Esophagus muscularis mucosa (tissue), 4 donors: ENCODE data around the gene EGFL8.

Experiments used
- CTCF ChIP-seq, 3 experiments: fragments of 200-600 bp in 2 of 3; fragments of 450-650 bp in 1 of 3; sonication (generic) in 2 of 3; IDR thresholded peaks; one replicate each; pipeline ENCODE4 v1.5.1; 2017 to 2019; ENCODE audit warnings: antibody characterized with exemption in 3 of 3, mild to moderate bottlenecking in 2 of 3, moderate library complexity in 1 of 3
- EP300 ChIP-seq: sonication (generic); formaldehyde crosslinking; IDR thresholded peaks from one replicate; pipeline ENCODE4 v1.6.1; 2017; ENCODE audit warnings: antibody characterized with exemption
- POLR2A ChIP-seq: fragments of 450-650 bp; IDR thresholded peaks from one replicate; pipeline ENCODE4 v1.6.1; 2017; ENCODE audit warnings: antibody characterized with exemption, moderate library complexity, mild to moderate bottlenecking, low read depth
- POLR2AphosphoS5 ChIP-seq, 2 donors: sonication (generic); formaldehyde crosslinking; IDR thresholded peaks; one replicate each; pipeline ENCODE4 v1.6.1; 2017; ENCODE audit warnings: antibody characterized with exemption in 2 of 2

GRCh38 chr6:32151181-32151862 lies 13.1 kb upstream of the EGFL8 start:
- no peak for TF ChIP-seq CTCF (IDR thresholded peaks at IDR 0.05)
- peak in 1 of 2 donors; percentile 8 for TF ChIP-seq POLR2AphosphoS5 (IDR thresholded peaks at IDR 0.05)
- TF ChIP-seq POLR2A: no peak
- no peak for TF ChIP-seq EP300
